Subcutaneous abdominal adipose tissue (tissue), 5 donors: Measurements from ENCODE around the gene CEND1.

ENCODE experiments used
- H3K27ac ChIP-seq: one replicate; pipeline ENCODE4 v1.7.0; 2013; ENCODE audit warnings: low read depth, mild to moderate bottlenecking, inconsistent platforms, low read length, moderate library complexity
- H3K27me3 ChIP-seq, 5 donors: one replicate each; pipeline ENCODE4 v1.7.0; 2013; ENCODE audit warnings: low read length in 5 of 5, inconsistent platforms in 1 of 5; ENCODE audit not compliant: control insufficient read depth in 5 of 5, insufficient read depth in 4 of 5
- H3K36me3 ChIP-seq, 5 donors: one replicate each; pipeline ENCODE4 v1.7.0; 2013; ENCODE audit warnings: low read length in 5 of 5; ENCODE audit not compliant: control insufficient read depth in 5 of 5, insufficient read depth in 5 of 5
- H3K4me1 ChIP-seq, 5 donors: one replicate each; pipeline ENCODE4 v1.7.0; 2013; ENCODE audit warnings: low read length in 5 of 5, mild to moderate bottlenecking in 3 of 5, moderate library complexity in 1 of 5; ENCODE audit not compliant: control insufficient read depth in 5 of 5, insufficient read depth in 5 of 5
- H3K4me3 ChIP-seq, 5 donors: one replicate each; pipeline ENCODE4 v1.7.0; 2013; ENCODE audit warnings: low read length in 5 of 5, low read depth in 1 of 5
- H3K9ac ChIP-seq, 5 donors: one replicate each; pipeline ENCODE4 v1.7.0; 2013; ENCODE audit warnings: low read length in 5 of 5, mild to moderate bottlenecking in 4 of 5, moderate library complexity in 3 of 5
- H3K9me3 ChIP-seq, 5 donors: one replicate each; pipeline ENCODE4 v1.7.0; 2013; ENCODE audit warnings: low read length in 5 of 5; ENCODE audit not compliant: control insufficient read depth in 5 of 5
- donor health status: healthy.
- donor health status: healthy.
- donor health status: healthy.
- donor health status: healthy.
- donor health status: healthy.

The CEND1 gene

GRCh38 chr11:803467-803742 lies 13.5 kb upstream of the CEND1 start:
- no peak overlapping the region for H3K4me3 ChIP-seq
- peaks cover 0 to 44% (median 23%) of the 10 kb centered on the region in 5 donors for H3K36me3 ChIP-seq
- peaks cover 0 to 20% (median 19%) of the 10 kb centered on the region in 5 donors for H3K4me1 ChIP-seq
- no peaks in the 10 kb centered on the region for H3K9me3 ChIP-seq
- no peak overlapping the region for H3K9ac ChIP-seq
- H3K27ac ChIP-seq, result no peak overlapping the region
- no peaks in the 10 kb centered on the region for H3K27me3 ChIP-seq

DNA sequence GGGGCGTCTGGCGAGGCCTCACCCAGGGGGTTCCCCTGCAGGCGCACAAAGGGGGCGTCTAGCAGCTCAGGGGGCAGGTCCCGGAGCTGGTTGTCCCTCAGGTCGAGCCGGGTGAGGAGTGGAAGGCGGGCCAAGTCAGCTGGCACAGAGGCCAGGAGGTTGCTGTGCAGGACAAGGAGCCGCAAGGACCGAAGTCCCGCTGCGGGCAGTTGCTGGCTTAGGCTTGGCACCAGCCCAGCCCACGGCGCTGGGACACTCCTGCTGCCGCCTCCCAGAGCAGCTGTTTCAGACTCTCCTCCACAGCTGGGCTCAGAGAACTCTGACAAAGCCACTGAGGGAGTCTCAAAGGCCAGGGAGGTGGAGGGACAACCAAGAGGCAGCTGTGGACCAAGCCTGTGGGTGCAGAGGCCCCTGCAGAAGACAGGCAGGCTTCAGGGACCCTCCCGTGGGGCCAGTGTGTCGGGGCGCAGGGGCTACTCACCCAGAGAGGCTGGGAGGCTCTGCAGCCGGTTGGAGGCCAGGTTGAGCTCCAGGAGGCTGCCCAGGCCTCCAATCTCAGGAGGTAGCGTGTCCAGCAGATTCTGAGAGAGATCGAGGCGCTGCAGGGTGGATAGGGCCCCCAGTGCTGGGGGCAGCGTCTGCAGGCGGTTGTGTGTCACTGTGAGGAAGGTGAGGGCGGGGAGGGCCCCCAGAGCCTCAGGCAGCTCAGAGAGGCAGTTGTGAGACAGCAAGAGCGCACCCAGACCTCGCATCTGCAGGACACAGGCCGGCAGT lies 13.0 kb upstream of the CEND1 start:
- H3K27me3 ChIP-seq, result no peaks in the 10 kb centered on the region
- H3K9me3 ChIP-seq, result no peaks in the 10 kb centered on the region
- H3K4me3 ChIP-seq, result no peak overlapping the region
- peaks cover 0 to 20% (median 19%) of the 10 kb centered on the region in 5 donors for H3K4me1 ChIP-seq
- H3K36me3 ChIP-seq, result peaks cover 0 to 44% (median 23%) of the 10 kb centered on the region in 5 donors
- no peak overlapping the region for H3K27ac ChIP-seq
- no peak overlapping the region for H3K9ac ChIP-seq

DNA sequence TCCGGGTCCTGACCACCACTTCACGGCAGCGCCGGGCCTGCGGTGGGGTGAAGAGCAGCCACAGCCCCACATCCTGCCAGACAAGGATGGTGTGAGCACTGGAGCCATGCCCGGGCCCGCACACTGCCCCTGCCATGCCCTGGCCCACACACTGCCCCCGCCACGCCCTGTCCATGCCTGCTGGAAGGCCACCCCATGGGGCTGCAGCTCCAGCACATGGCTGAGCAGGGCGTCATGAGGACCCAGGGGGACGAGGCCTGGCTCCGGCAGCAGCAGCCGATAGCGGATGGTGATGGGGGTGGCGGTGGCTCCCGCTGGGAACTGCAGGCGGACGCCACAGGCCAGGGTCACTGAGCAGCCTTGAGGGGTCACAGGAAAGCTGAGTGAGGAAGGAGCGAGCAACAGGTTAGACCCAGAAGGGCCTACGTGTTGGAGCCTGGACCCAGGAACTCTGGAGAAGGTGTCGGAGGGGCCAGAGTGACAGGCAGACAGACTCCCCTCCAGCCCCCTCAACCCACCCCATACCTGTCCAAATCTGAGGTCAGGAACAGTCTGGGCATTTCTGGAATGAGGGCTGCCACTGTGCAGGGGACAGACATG lies 12.2 kb upstream of the CEND1 start:
- Histone ChIP-seq H3K4me3 (no peak overlapping the region), H3K36me3 (peaks cover 0 to 44% (median 23%) of the 10 kb centered on the region in 5 donors), H3K27ac (no peak overlapping the region), H3K27me3 (no peaks in the 10 kb centered on the region), H3K9ac (no peak overlapping the region), H3K9me3 (no peaks in the 10 kb centered on the region), H3K4me1 (peaks cover 0 to 28% (median 25%) of the 10 kb centered on the region in 5 donors)

- no peak overlapping the region for H3K9ac ChIP-seq
- H3K36me3 ChIP-seq, result peaks cover 0 to 44% (median 23%) of the 10 kb centered on the region in 5 donors
- H3K4me3 ChIP-seq, result no peak overlapping the region
- peaks cover 1 to 37% (median 34%) of the 10 kb centered on the region in 5 donors for H3K4me1 ChIP-seq
- no peaks in the 10 kb centered on the region for H3K27me3 ChIP-seq
- H3K9me3 ChIP-seq, result no peaks in the 10 kb centered on the region
- H3K27ac ChIP-seq, result no peak overlapping the region
Observed at GRCh38 chr11:801097-801780, 11.3 kb upstream of the CEND1 start.

GRCh38 chr11:800473-800872 lies 10.6 kb upstream of the CEND1 start:
- Histone ChIP-seq H3K9ac (no peak overlapping the region), H3K4me1 (peaks cover 1 to 41% (median 39%) of the 10 kb centered on the region in 5 donors), H3K4me3 (no peak overlapping the region), H3K36me3 (peaks cover 0 to 44% (median 23%) of the 10 kb centered on the region in 5 donors), H3K27ac (no peak overlapping the region), H3K27me3 (no peaks in the 10 kb centered on the region), H3K9me3 (no peaks in the 10 kb centered on the region)

DNA sequence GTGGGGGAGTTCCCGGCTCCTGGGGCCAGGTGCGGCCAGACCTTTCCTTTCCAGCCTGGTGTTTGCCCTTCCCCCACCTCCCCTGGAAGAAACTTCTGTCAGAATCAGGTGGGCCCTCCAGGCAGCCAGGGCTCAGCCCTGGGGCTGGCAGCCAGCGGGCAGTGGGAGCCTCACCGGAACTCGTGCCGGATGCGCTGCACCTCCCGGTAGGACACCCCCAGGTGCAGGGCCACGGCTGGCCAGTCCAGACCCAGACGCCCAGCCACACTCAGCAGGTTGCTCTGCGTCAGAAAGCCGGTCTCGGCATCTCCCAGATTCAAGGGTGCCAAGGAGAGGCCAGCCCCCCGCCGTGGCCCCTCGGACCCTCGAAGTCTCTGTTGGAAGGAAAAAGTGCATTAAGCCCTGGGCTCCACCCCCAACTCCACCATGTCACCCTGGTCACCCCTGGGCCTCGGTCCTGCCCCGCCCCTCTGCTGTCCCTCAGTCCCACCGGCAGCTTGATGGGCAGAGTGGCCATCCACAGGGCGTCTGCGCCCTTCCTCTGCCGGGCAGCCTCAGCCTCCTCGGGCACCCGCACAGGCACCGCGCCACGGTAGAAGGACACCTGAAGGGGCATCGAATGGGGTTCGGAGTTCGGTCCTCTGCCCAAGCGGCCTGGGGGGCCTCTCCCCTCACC lies 9.9 kb upstream of the CEND1 start:
- Histone ChIP-seq H3K36me3 (peaks cover 0 to 44% (median 23%) of the 10 kb centered on the region in 5 donors), H3K9ac (no peak overlapping the region), H3K4me3 (no peak overlapping the region), H3K4me1 (peaks cover 1 to 45% (median 43%) of the 10 kb centered on the region in 5 donors), H3K9me3 (no peaks in the 10 kb centered on the region), H3K27ac (no peak overlapping the region), H3K27me3 (no peaks in the 10 kb centered on the region)

GRCh38 chr11:798093-798713 lies 8.3 kb upstream of the CEND1 start, which contains the start of gene SLC25A22:
TSS of gene SLC25A22 (minus strand) at chr11:798281. CDS start at chr11:795006, 3,275 bp downstream.
- peak within 1 kb of the TSS; percentile 56 to 80 (median 71) for H3K4me3 ChIP-seq
- H3K9ac ChIP-seq, result peak within 1 kb of the TSS; percentile 8 to 78 (median 52)
- H3K4me1 ChIP-seq, result peaks cover 1 to 50% (median 35%) of the 10 kb centered on the region in 5 donors
- H3K36me3 ChIP-seq, result peaks cover 0 to 42% (median 23%) of the 10 kb centered on the region in 5 donors
- H3K27ac ChIP-seq, result peak within 1 kb of the TSS; percentile 69
- H3K27me3 ChIP-seq, result no peaks in the 10 kb centered on the region
- no peaks in the 10 kb centered on the region for H3K9me3 ChIP-seq

- Histone ChIP-seq H3K36me3 (peaks cover 0 to 36% (median 22%) of the 10 kb centered on the region in 5 donors), H3K9me3 (no peaks in the 10 kb centered on the region), H3K4me3 (peak overlapping the region; percentile 56 to 80 (median 71)), H3K27me3 (no peaks in the 10 kb centered on the region), H3K4me1 (peaks cover 1 to 50% (median 35%) of the 10 kb centered on the region in 5 donors), H3K27ac (peak overlapping the region; percentile 69), H3K9ac (peak overlapping the region; percentile 8 to 78 (median 52))
Observed at GRCh38 chr11:797296-798092, 7.6 kb upstream of the CEND1 start.
